ENCODE measurements around the gene MELTF. TPM values are rescaled to one million over a fixed set of nuclear protein-coding genes. Genes with fewer than 3 reads are reported as not detected.

MELTF gene
- polyA plus RNA-seq, 2 of the 4 experiments (the other 2 are of a cell fraction) = 10.5 to 23.4 TPM

DNA sequence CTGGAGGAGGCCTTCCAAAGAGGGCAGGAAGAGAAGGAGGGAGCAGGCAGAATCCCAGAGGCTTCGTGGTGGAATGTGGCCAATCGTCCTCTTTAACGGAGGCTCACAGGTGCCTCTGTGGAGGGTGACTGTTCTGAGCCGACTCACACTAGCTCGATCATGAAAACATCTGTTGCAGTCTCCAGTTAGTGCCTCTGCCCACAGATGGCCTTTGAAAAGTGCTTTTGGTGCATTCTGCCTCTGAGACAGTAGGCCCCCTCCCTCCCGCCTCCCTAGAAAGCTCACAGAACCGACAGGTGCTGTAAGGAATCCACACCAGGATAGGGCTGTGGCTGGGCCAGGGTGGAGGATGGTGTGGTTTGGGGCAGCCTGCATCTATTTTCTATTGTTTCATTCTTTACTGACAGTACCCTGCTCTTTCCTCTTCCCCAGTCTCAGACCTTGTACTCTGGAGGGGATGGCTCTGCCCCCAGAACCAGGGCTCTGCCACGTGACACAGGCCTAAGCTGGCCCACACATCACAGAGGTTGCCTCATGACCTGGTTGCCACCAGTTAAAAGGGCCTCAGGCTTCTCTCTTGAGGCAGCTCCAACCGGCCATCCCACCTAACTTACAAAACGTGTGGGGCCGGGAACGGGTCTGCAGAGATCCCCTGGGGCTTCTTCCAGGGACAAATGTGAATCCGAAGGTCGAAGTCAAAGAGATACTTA lies 33.8 kb downstream of the MELTF start:
- no peak overlapping the region for H3K4me3 ChIP-seq
- H3K4me2 ChIP-seq = no peak overlapping the region
- FAIRE-seq = no peak
- no peaks in the 10 kb centered on the region for H3K4me1 ChIP-seq
- no peak for DNase-seq (ENCODE audit: low read depth in 1 of 2, low spot score in 1 of 2)
- WGBS (ENCODE audit: missing lambda C conversion rate) = 75% methylated on average over 11 of the region's 14 CpGs
- no peak overlapping the region for H3K27ac ChIP-seq
- POLR2A ChIA-PET = no interaction called here
- CTCF ChIA-PET = interaction anchor here (1.2 to 1.5 kb wide), 2 partner anchors 18 to 191 kb away, joined by 3 to 5 read pairs; no protein-coding TSS in a partner anchor
- no peaks in the 10 kb centered on the region for H3K9me3 ChIP-seq
- ATAC-seq = no peak
- no peak for TF ChIP-seq HDAC2 (IDR thresholded peaks at IDR 0.05)
- no peak for TF ChIP-seq GATA3 (IDR thresholded peaks at IDR 0.05; ENCODE audit: borderline replicate concordance)
- TF ChIP-seq, protein P1, sequence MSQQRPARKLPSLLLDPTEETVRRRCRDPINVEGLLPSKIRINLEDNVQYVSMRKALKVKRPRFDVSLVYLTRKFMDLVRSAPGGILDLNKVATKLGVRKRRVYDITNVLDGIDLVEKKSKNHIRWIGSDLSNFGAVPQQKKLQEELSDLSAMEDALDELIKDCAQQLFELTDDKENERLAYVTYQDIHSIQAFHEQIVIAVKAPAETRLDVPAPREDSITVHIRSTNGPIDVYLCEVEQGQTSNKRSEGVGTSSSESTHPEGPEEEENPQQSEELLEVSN (IDR thresholded peaks at IDR 0.05; ENCODE audit: borderline replicate concordance, low read depth) = no peak
- TF ChIP-seq KDM1A (IDR thresholded peaks at IDR 0.05; ENCODE audit: low read depth) = no peak
- TF ChIP-seq NFE2L2 (conservative IDR thresholded peaks at IDR 0.05; ENCODE audit: low read length) = no peak
- TF ChIP-seq ESRRA (IDR thresholded peaks at IDR 0.05; ENCODE audit: borderline replicate concordance, low read length) = no peak
- TF ChIP-seq, protein P2, sequence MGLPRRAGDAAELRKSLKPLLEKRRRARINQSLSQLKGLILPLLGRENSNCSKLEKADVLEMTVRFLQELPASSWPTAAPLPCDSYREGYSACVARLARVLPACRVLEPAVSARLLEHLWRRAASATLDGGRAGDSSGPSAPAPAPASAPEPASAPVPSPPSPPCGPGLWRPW (IDR thresholded peaks at IDR 0.05) = no peak
- TF ChIP-seq JUN (IDR thresholded peaks at IDR 0.05) = no peak
- no peak for TF ChIP-seq RNF2 (IDR thresholded peaks at IDR 0.05; ENCODE audit: borderline replicate concordance, low read depth)
- no peak for TF ChIP-seq MAZ (IDR thresholded peaks at IDR 0.05; ENCODE audit: borderline replicate concordance, low read depth, low read length)

DNA sequence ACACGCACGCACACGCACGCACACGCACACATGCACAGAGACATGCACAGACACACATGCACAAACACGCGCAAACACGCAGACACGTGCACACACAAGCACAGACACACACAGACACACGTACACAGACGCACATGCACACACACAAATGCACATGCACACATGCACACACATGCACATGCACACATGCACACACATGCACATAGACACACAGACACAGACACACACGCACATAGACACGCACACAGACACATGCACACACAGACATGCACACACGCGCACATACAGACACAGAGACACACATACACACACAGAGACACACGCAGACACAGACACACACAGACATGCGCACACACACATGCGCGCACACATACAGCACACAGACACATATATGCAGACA lies 34.6 kb downstream of the MELTF start:
- 84% methylated on average over 19 of the region's 19 CpGs for WGBS (ENCODE audit: missing lambda C conversion rate)
- no peak overlapping the region for H3K4me2 ChIP-seq
- POLR2A ChIA-PET = no interaction called here
- H3K4me1 ChIP-seq = no peaks in the 10 kb centered on the region
- H3K9me3 ChIP-seq = no peaks in the 10 kb centered on the region
- DNase-seq (ENCODE audit: low read depth in 1 of 2, low spot score in 1 of 2) = no peak
- FAIRE-seq = no peak
- TF ChIP-seq TFCP2L1 (CRISPR knock-in tag; IDR thresholded peaks at IDR 0.05) = no peak
- no peak for TF ChIP-seq EHMT2 (IDR thresholded peaks at IDR 0.05; ENCODE audit: low read depth)
- TF ChIP-seq EHF (CRISPR knock-in tag; IDR thresholded peaks at IDR 0.05) = no peak
- TF ChIP-seq FOSB (CRISPR knock-in tag; IDR thresholded peaks at IDR 0.05) = no peak
- no peak for TF ChIP-seq ZFP36 (IDR thresholded peaks at IDR 0.05; ENCODE audit: borderline replicate concordance, partially characterized antibody)
- TF ChIP-seq SREBF2 (IDR thresholded peaks at IDR 0.05) = no peak
- no peak for TF ChIP-seq CBX8 (IDR thresholded peaks at IDR 0.05)
- TF ChIP-seq, protein P3, sequence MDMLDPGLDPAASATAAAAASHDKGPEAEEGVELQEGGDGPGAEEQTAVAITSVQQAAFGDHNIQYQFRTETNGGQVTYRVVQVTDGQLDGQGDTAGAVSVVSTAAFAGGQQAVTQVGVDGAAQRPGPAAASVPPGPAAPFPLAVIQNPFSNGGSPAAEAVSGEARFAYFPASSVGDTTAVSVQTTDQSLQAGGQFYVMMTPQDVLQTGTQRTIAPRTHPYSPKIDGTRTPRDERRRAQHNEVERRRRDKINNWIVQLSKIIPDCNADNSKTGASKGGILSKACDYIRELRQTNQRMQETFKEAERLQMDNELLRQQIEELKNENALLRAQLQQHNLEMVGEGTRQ (IDR thresholded peaks at IDR 0.05) = no peak
- TF ChIP-seq RCOR1 (IDR thresholded peaks at IDR 0.05; ENCODE audit: low read depth, low read length) = no peak
- TF ChIP-seq POLR2AphosphoS2 (conservative IDR thresholded peaks at IDR 0.05; ENCODE audit: low read length) = no peak
- no peak for TF ChIP-seq HEYL (CRISPR knock-in tag; IDR thresholded peaks at IDR 0.05)
- no peak for TF ChIP-seq JUNB (IDR thresholded peaks at IDR 0.05)
- TF ChIP-seq RAD21 (conservative IDR thresholded peaks at IDR 0.05 in 1 of 2, IDR thresholded peaks at IDR 0.05 in 1 of 2) = no peak
- no peak for TF ChIP-seq HDAC2 (IDR thresholded peaks at IDR 0.05)
- no peak for TF ChIP-seq RFX5 (IDR thresholded peaks at IDR 0.05)
- TF ChIP-seq, protein P4, sequence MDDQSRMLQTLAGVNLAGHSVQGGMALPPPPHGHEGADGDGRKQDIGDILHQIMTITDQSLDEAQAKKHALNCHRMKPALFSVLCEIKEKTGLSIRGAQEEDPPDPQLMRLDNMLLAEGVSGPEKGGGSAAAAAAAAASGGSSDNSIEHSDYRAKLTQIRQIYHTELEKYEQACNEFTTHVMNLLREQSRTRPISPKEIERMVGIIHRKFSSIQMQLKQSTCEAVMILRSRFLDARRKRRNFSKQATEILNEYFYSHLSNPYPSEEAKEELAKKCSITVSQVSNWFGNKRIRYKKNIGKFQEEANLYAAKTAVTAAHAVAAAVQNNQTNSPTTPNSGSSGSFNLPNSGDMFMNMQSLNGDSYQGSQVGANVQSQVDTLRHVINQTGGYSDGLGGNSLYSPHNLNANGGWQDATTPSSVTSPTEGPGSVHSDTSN (IDR thresholded peaks at IDR 0.05) = no peak
- TF ChIP-seq EP300 (IDR thresholded peaks at IDR 0.05) = no peak
- TF ChIP-seq, protein P5, sequence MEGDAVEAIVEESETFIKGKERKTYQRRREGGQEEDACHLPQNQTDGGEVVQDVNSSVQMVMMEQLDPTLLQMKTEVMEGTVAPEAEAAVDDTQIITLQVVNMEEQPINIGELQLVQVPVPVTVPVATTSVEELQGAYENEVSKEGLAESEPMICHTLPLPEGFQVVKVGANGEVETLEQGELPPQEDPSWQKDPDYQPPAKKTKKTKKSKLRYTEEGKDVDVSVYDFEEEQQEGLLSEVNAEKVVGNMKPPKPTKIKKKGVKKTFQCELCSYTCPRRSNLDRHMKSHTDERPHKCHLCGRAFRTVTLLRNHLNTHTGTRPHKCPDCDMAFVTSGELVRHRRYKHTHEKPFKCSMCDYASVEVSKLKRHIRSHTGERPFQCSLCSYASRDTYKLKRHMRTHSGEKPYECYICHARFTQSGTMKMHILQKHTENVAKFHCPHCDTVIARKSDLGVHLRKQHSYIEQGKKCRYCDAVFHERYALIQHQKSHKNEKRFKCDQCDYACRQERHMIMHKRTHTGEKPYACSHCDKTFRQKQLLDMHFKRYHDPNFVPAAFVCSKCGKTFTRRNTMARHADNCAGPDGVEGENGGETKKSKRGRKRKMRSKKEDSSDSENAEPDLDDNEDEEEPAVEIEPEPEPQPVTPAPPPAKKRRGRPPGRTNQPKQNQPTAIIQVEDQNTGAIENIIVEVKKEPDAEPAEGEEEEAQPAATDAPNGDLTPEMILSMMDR (IDR thresholded peaks at IDR 0.05) = no peak
- no peak for TF ChIP-seq MAZ (IDR thresholded peaks at IDR 0.05; ENCODE audit: borderline replicate concordance, low read depth, low read length)
- no peak for TF ChIP-seq ZNF302 (CRISPR knock-in tag; IDR thresholded peaks at IDR 0.05)
- no peak for ATAC-seq
- H3K4me3 ChIP-seq = no peak overlapping the region
- CTCF ChIA-PET = interaction anchor here (1.5 kb wide), 1 partner anchor 17 kb away, joined by 3 read pairs; no protein-coding TSS in a partner anchor
- H3K27ac ChIP-seq = no peak overlapping the region

Data from A549 (cell line).